ENCODE data around the gene PYGL.

PYGL gene

GRCh38 chr14:50871228-50871627 lies 73.1 kb downstream of the PYGL start:
- no peak for DNase-seq

- DNase-seq = no peak
Measured at GRCh38 chr14:50865391-50866076, 78.7 kb downstream of the PYGL start.

- no peak for DNase-seq
Measured at GRCh38 chr14:50864946-50865345, 79.3 kb downstream of the PYGL start.

- DNase-seq = no peak
Measured at GRCh38 chr14:50864237-50864636, 80.0 kb downstream of the PYGL start.

- no peak for DNase-seq
Measured at GRCh38 chr14:50862036-50862570, 82.2 kb downstream of the PYGL start.

- DNase-seq = peak; percentile 92 to 95
Measured at GRCh38 chr14:50860478-50861086, 83.7 kb downstream of the PYGL start.

- no peak for DNase-seq
Measured at GRCh38 chr14:50859296-50859624, 85.0 kb downstream of the PYGL start.

GRCh38 chr14:50856660-50857059 lies 87.6 kb downstream of the PYGL start:
- no peak for DNase-seq

GRCh38 chr14:50855558-50855957 lies 88.7 kb downstream of the PYGL start:
- no peak for DNase-seq

Data from NCI-H524 (cell line).